DMS 273 (cell line): ENCODE results near the gene TWIST2.

Source experiments
- DNase-seq: peaks from one replicate; lab custom pipeline; 2025; ENCODE audit not compliant: unreplicated experiment; lab: John Stamatoyannopoulos, UW

The TWIST2 gene

GRCh38 chr2:238949710-238950345, 101.9 kb downstream of the TWIST2 start:
- DNase-seq: no peak

DNA sequence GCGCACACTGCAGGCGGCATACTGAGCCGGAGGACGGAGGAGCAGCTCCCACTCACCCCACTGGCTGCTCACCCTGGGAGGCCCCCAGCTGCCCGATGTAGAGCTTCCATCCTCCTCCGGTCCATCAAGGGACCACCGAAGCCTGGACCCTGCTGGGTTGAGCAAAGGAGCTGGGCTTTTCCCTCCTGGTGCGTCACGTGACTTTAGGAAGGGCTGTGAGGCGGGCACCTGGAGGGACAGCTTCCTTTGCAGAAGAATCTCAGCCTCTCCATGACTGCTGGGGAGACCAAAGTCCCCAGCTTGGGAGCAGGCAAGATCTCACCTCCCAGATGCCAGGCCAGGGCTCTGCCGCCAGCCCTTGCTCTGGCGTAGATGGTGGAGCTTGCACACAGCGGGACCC, 102.7 kb downstream of the TWIST2 start:
- DNase-seq: no peak

DNA sequence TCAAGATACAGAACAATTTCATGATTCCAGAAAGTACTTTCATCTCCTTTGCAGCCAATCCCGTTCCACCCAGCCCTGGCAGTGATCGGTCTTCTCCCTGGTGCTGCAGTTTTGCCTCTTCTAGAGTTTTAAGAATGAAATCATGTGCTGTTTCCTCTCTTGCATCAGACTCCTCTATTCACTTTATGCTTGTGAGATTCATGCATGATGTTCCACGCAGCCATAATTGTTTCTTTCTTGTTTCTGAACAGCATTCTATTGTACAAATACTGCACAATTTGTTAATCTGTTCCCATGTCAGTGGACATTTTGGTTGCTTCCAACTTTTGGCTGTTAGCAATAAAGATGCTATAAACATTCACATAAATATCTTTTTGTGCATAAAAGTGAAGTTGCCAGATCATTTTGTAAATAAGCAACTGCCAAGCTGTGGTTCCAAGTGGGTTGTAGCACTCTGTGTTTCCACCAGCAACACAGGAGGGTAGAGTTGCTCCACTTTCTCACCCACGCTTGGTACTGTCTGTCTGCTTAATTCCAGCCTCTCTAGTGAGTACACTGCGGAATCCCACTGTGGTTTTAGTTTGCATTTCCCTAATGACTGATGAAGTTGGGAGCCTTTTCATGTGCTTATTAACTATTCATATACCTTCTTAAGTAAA, 104.5 kb downstream of the TWIST2 start:
- DNase-seq: no peak

DNA sequence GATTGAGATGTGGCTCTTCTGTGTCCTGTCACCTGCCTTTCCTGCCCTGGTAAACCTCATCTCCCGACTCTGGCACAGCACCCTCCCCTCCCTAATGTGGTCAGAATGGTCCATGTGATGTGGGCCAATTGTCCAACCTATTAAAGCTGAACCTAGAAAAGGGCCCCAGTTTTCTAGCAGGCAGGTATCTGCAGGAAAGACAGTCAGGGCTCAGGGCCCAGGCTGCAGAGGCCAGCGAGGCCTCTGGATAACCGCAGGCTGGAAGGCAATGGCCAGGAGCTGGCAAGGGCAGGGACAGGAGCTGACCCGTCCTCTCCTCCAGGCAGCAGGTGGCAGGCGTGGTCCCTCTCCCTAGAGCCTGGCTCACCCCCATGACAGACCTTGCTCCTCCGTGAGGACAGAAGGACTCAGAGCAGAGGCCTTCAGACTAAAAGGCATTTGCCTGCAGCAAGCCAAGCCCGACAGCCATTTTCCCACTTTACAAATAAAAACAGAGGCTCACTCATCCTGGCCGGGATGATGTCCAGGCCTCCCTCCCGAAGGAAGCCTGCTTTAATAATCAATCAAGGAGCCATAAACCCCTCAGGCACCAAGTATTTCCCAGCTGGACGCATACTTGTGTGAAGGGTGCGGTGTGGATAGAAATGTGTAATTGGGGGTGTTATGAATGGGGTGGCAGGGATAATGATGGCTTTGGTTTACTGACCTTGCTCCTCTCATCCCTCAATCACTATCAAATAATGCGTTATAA, 107.1 kb downstream of the TWIST2 start:
- DNase-seq: no peak

- DNase-seq: no peak
Measured at GRCh38 chr2:238955648-238956531, 108.0 kb downstream of the TWIST2 start.

DNA sequence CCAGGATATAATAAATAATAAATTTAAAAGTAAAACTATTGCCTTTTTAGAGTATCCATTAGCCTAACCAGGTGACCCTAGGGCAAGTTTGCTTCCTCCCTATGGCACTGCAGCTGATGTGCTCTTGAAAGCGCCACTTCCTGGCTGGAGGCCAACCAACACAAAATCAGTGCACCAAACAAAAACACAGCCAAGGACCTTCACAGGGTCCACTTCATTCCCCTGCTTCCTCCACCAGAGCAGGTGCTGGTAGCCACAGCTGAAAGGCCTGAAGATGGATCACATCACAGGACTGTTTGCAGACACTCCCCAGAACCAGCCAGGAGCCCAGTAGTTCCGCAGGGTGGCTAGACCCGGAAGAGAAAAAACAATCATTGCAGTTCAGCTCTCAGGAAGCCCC, 108.8 kb downstream of the TWIST2 start:
- no peak for DNase-seq
